Trophoblast cell (in vitro differentiated cells and primary cell): ENCODE results near the gene S100A9.

Experiments
- DNase-seq, 2 donors: peaks; one replicate each; pipeline ENCODE4 v3.0.0-alpha.2; 2016
- H2AFZ ChIP-seq: 2 replicates; pipeline ENCODE4 v1.6.1; 2013; ENCODE audit warnings: low read length, moderate library complexity, mild to moderate bottlenecking; ENCODE audit not compliant: insufficient read depth, poor library complexity
- H2AK5ac ChIP-seq: 2 replicates; pipeline ENCODE4 v1.6.1; 2013; ENCODE audit warnings: mild to moderate bottlenecking, low read length
- H2BK120ac ChIP-seq: 2 replicates; pipeline ENCODE4 v1.6.1; 2013; ENCODE audit warnings: low read length, mild to moderate bottlenecking, moderate library complexity; ENCODE audit not compliant: insufficient read depth, poor library complexity
- H2BK12ac ChIP-seq: 2 replicates; pipeline ENCODE4 v1.6.1; 2013; ENCODE audit warnings: mild to moderate bottlenecking, low read length, moderate library complexity
- H2BK5ac ChIP-seq: 2 replicates; pipeline ENCODE4 v1.6.1; 2013; ENCODE audit warnings: low read length, low read depth, moderate library complexity, mild to moderate bottlenecking; ENCODE audit not compliant: poor library complexity
- H3K14ac ChIP-seq: 2 replicates; pipeline ENCODE4 v1.6.1; 2013; ENCODE audit warnings: mild to moderate bottlenecking, low read length
- H3K18ac ChIP-seq: 2 replicates; pipeline ENCODE4 v1.6.1; 2013; ENCODE audit warnings: mild to moderate bottlenecking, low read length
- H3K23ac ChIP-seq: 2 replicates; pipeline ENCODE4 v1.6.1; 2013; ENCODE audit warnings: low read length
- H3K27ac ChIP-seq: 2 replicates; pipeline ENCODE4 v1.5.1; 2013; ENCODE audit warnings: low read depth, mild to moderate bottlenecking, inconsistent platforms, low read length, moderate library complexity
- H3K27me3 ChIP-seq: 2 replicates; pipeline ENCODE4 v1.6.1; 2013; ENCODE audit warnings: inconsistent platforms, mild to moderate bottlenecking, low read length, moderate library complexity; ENCODE audit not compliant: insufficient read depth
- H3K36me3 ChIP-seq, 2 experiments: 1 replicate in 1 of 2; 2 replicates in 1 of 2; pipeline ENCODE4 v1.6.1; 2013; ENCODE audit warnings: low read length in 2 of 2, mild to moderate bottlenecking in 2 of 2, moderate library complexity in 1 of 2; ENCODE audit not compliant: insufficient read depth in 2 of 2, control insufficient read depth in 1 of 2
- H3K4ac ChIP-seq: 2 replicates; pipeline ENCODE4 v1.6.1; 2013; ENCODE audit warnings: low read depth, mild to moderate bottlenecking, low read length, moderate library complexity
- H3K4me1 ChIP-seq, 2 experiments: 1 replicate in 1 of 2; 2 replicates in 1 of 2; pipeline ENCODE4 v1.6.1; 2013; ENCODE audit warnings: low read length in 2 of 2, mild to moderate bottlenecking in 2 of 2, moderate library complexity in 1 of 2; ENCODE audit not compliant: insufficient read depth in 2 of 2, control insufficient read depth in 1 of 2
- H3K4me2 ChIP-seq: 2 replicates; pipeline ENCODE4 v1.6.1; 2013; ENCODE audit warnings: inconsistent platforms, mild to moderate bottlenecking, low read length, moderate library complexity
- H3K4me3 ChIP-seq: 2 replicates; pipeline ENCODE4 v1.5.1; 2013; ENCODE audit warnings: mild to moderate bottlenecking, low read depth, low read length, inconsistent platforms
- H3K79me1 ChIP-seq: one replicate; pipeline ENCODE4 v1.6.1; 2013; ENCODE audit warnings: low read length
- H3K79me2 ChIP-seq: 2 replicates; pipeline ENCODE4 v1.6.1; 2013; ENCODE audit warnings: low read length, mild to moderate bottlenecking; ENCODE audit not compliant: control insufficient read depth, insufficient read depth, poor library complexity
- H3K9ac ChIP-seq: 2 replicates; pipeline ENCODE4 v1.6.1; 2013; ENCODE audit warnings: mild to moderate bottlenecking, low read length
- H3K9me3 ChIP-seq: 2 replicates; pipeline ENCODE4 v1.6.1; 2013; ENCODE audit warnings: low read depth, mild to moderate bottlenecking, control low read depth, inconsistent platforms, low read length; ENCODE audit not compliant: insufficient read depth
- H4K12ac ChIP-seq: 2 replicates; pipeline ENCODE4 v1.6.1; 2013; ENCODE audit warnings: low read depth, mild to moderate bottlenecking, low read length, moderate library complexity
- H4K8ac ChIP-seq: 2 replicates; pipeline ENCODE4 v1.6.1; 2013; ENCODE audit warnings: low read depth, mild to moderate bottlenecking, low read length, moderate library complexity
- H4K91ac ChIP-seq: one replicate; pipeline ENCODE4 v1.6.1; 2013; ENCODE audit warnings: low read depth, mild to moderate bottlenecking, low read length, moderate library complexity
- WGBS: extraction: QIAGEN DNeasy Blood & Tissue Kit; methylation state at CpG from one replicate; pipeline ENCODE4 v1.1.7; 2013; ENCODE audit warnings: missing lambda C conversion rate; ENCODE audit not compliant: insufficient read length, insufficient coverage; ENCODE audit errors: extremely low coverage; 5-methylcytosine and 5-hydroxymethylcytosine counted together

S100A9 gene

GRCh38 chr1:153364156-153364555 lies 6.5 kb downstream of the S100A9 start:
- Histone ChIP-seq H3K4ac (no peak overlapping the region), H3K4me3 (no peak overlapping the region), H2AK5ac (no peak overlapping the region), H4K8ac (no peak overlapping the region), H2BK5ac (no peak overlapping the region), H3K79me2 (no peaks in the 10 kb centered on the region), H3K4me2 (peak overlapping the region; percentile 6), H3K27me3 (no peaks in the 10 kb centered on the region), H2BK12ac (no peak overlapping the region), H4K12ac (no peak overlapping the region), H3K18ac (no peak overlapping the region), H3K14ac (no peak overlapping the region), H3K9ac (no peak overlapping the region), H2AFZ (no peak overlapping the region), H3K27ac (peak overlapping the region; percentile 48), H3K23ac (no peak overlapping the region), H3K79me1 (peaks cover 1% of the 10 kb centered on the region), H3K9me3 (no peaks in the 10 kb centered on the region), H3K4me1 (peaks cover 20 to 22% of the 10 kb centered on the region in 2 experiments), H3K36me3 (no peaks in the 10 kb centered on the region), H4K91ac (peak overlapping the region; percentile 40), H2BK120ac (no peak overlapping the region)
- DNase-seq, result peak; percentile 98 to 99

GRCh38 chr1:153364766-153365666 lies 7.4 kb downstream of the S100A9 start:
- peak overlapping the region; percentile 34 for H2BK120ac ChIP-seq
- H3K14ac ChIP-seq, result no peak overlapping the region
- peak overlapping the region; percentile 40 for H4K91ac ChIP-seq
- no peak overlapping the region for H3K9ac ChIP-seq
- H2AK5ac ChIP-seq, result no peak overlapping the region
- no peak overlapping the region for H4K8ac ChIP-seq
- H3K18ac ChIP-seq, result no peak overlapping the region
- no peaks in the 10 kb centered on the region for H3K79me2 ChIP-seq
- no peak overlapping the region for H3K4ac ChIP-seq
- no peaks in the 10 kb centered on the region for H3K27me3 ChIP-seq
- WGBS, result no CpG with 5 or more reads among the region's 12 CpGs
- no peaks in the 10 kb centered on the region for H3K9me3 ChIP-seq
- peak; percentile 87 to 92 for DNase-seq
- H4K12ac ChIP-seq, result no peak overlapping the region
- no peak overlapping the region for H3K4me2 ChIP-seq
- peaks cover 1% of the 10 kb centered on the region for H3K79me1 ChIP-seq
- no peak overlapping the region for H3K23ac ChIP-seq
- H3K4me1 ChIP-seq, result peaks cover 20 to 22% of the 10 kb centered on the region in 2 experiments
- H3K36me3 ChIP-seq, result no peaks in the 10 kb centered on the region
- H2AFZ ChIP-seq, result no peak overlapping the region
- H3K4me3 ChIP-seq, result no peak overlapping the region
- H3K27ac ChIP-seq, result peak overlapping the region; percentile 48
- peak overlapping the region; percentile 30 for H2BK12ac ChIP-seq
- no peak overlapping the region for H2BK5ac ChIP-seq

DNA sequence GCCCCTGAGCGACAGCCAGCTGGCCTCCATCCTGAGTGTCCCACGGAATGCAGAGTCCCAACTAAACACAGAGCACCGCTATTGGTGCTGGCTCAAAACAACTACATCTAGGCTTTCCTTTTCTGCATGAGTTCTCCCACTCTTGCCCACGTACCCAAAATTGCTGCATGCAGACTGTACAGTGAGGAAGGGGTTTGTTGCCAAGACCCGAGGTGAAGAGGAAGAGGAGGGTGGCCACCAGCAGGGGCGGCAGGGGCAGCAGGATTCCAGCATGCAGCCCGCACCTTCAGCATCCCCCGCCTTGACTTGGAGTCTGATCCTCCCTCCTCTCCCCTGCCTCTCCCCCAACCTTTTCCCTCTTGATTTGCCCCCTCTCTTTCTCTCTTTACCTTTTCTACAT lies 8.0 kb downstream of the S100A9 start:
- Histone ChIP-seq H3K4me3 (no peak overlapping the region), H3K4ac (no peak overlapping the region), H2BK120ac (no peak overlapping the region), H3K36me3 (no peaks in the 10 kb centered on the region), H2BK12ac (no peak overlapping the region), H3K9me3 (no peaks in the 10 kb centered on the region), H3K14ac (no peak overlapping the region), H3K79me2 (no peaks in the 10 kb centered on the region), H3K79me1 (peaks cover 1% of the 10 kb centered on the region), H3K4me1 (peaks cover 20 to 22% of the 10 kb centered on the region in 2 experiments), H3K9ac (no peak overlapping the region), H2AK5ac (no peak overlapping the region), H3K27me3 (no peaks in the 10 kb centered on the region), H4K91ac (peak overlapping the region; percentile 15), H2AFZ (no peak overlapping the region), H3K18ac (no peak overlapping the region), H3K4me2 (no peak overlapping the region), H3K23ac (no peak overlapping the region), H4K12ac (no peak overlapping the region), H4K8ac (no peak overlapping the region), H3K27ac (no peak overlapping the region), H2BK5ac (no peak overlapping the region)
- no peak for DNase-seq
- no CpG with 5 or more reads among the region's 8 CpGs for WGBS

DNA sequence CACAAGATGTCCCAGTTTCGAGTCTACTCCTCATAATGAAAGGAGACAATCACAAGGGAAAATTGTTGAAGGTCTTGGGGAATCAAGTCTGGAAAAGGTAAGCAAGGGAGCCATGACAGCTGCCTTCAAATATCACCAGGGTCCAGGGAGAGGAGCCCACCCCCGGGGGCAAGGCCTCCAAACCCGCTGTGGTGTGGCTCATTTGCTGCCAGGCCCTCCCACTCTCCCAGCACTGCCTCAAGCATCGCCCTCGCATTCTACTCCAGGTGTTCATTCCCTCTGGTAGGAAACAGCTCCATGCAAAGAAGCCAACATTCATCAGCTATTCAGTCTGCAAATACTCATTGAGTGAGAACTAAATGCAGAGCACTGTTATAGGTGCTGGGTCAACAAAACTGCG lies 8.6 kb downstream of the S100A9 start:
- no CpG with 5 or more reads among the region's 6 CpGs for WGBS
- Histone ChIP-seq H4K12ac (no peak overlapping the region), H3K18ac (no peak overlapping the region), H3K23ac (no peak overlapping the region), H4K91ac (no peak overlapping the region), H2BK5ac (no peak overlapping the region), H3K27ac (no peak overlapping the region), H3K4me3 (no peak overlapping the region), H3K9ac (no peak overlapping the region), H3K4me1 (peaks cover 20 to 22% of the 10 kb centered on the region in 2 experiments), H4K8ac (no peak overlapping the region), H2BK120ac (no peak overlapping the region), H3K14ac (no peak overlapping the region), H3K9me3 (no peaks in the 10 kb centered on the region), H3K79me2 (no peaks in the 10 kb centered on the region), H2AK5ac (no peak overlapping the region), H3K36me3 (no peaks in the 10 kb centered on the region), H3K4me2 (no peak overlapping the region), H2AFZ (no peak overlapping the region), H3K4ac (no peak overlapping the region), H3K79me1 (peaks cover 1% of the 10 kb centered on the region), H2BK12ac (no peak overlapping the region), H3K27me3 (no peaks in the 10 kb centered on the region)
- DNase-seq, result no peak
